DMS114 treated with DMSO at 0.1 percent for 48 hours (cell line): ENCODE data around the gene APCDD1.
"Not testable (repeated sequence)": the region's sequence is repeated elsewhere in the genome, so short reads cannot be mapped to it uniquely, and the experiment has no call there.

Source experiments
- DNase-seq: peaks from one replicate; lab custom pipeline; 2025; ENCODE audit not compliant: unreplicated experiment; lab: John Stamatoyannopoulos, UW

Gene APCDD1

GRCh38 chr18:10487154-10487553 lies 32.7 kb downstream of the APCDD1 start:
- DNase-seq = no peak

- no peak for DNase-seq
Observed at GRCh38 chr18:10488017-10488416, 33.6 kb downstream of the APCDD1 start.

GRCh38 chr18:10490401-10491165 lies 36.1 kb downstream of the APCDD1 start:
- DNase-seq = no peak

- DNase-seq = no peak
Observed at GRCh38 chr18:10495936-10496335, 41.5 kb downstream of the APCDD1 start.

GRCh38 chr18:10497206-10497749 lies 42.8 kb downstream of the APCDD1 start:
- no peak for DNase-seq

- DNase-seq = no peak
Observed at GRCh38 chr18:10499230-10499629, 44.8 kb downstream of the APCDD1 start.

GRCh38 chr18:10500038-10500437 lies 45.6 kb downstream of the APCDD1 start:
- no peak for DNase-seq

GRCh38 chr18:10504723-10505122 lies 50.3 kb downstream of the APCDD1 start:
- no peak for DNase-seq

GRCh38 chr18:10505892-10506291 lies 51.5 kb downstream of the APCDD1 start:
- not testable (repeated sequence) for DNase-seq

GRCh38 chr18:10508591-10508990 lies 54.2 kb downstream of the APCDD1 start:
- no peak for DNase-seq

- DNase-seq = no peak
Observed at GRCh38 chr18:10511236-10511635, 56.8 kb downstream of the APCDD1 start.

- no peak for DNase-seq
Observed at GRCh38 chr18:10514082-10514481, 59.6 kb downstream of the APCDD1 start.

GRCh38 chr18:10514601-10515000 lies 60.2 kb downstream of the APCDD1 start:
- no peak for DNase-seq

GRCh38 chr18:10515456-10515855 lies 61.0 kb downstream of the APCDD1 start:
- DNase-seq = no peak

GRCh38 chr18:10516078-10516477 lies 61.6 kb downstream of the APCDD1 start:
- DNase-seq = no peak

- DNase-seq = no peak
Observed at GRCh38 chr18:10518595-10519255, 64.3 kb downstream of the APCDD1 start.

- DNase-seq = no peak
Observed at GRCh38 chr18:10519366-10519765, 64.9 kb downstream of the APCDD1 start.

GRCh38 chr18:10519999-10520935 lies 65.8 kb downstream of the APCDD1 start:
- DNase-seq = peak; percentile 71

GRCh38 chr18:10521566-10521965 lies 67.1 kb downstream of the APCDD1 start:
- no peak for DNase-seq

- DNase-seq = no peak
Observed at GRCh38 chr18:10522574-10522973, 68.1 kb downstream of the APCDD1 start.

- no peak for DNase-seq
Observed at GRCh38 chr18:10523544-10523943, 69.1 kb downstream of the APCDD1 start.
